ENCODE data around the gene PPM1L.

DNA sequence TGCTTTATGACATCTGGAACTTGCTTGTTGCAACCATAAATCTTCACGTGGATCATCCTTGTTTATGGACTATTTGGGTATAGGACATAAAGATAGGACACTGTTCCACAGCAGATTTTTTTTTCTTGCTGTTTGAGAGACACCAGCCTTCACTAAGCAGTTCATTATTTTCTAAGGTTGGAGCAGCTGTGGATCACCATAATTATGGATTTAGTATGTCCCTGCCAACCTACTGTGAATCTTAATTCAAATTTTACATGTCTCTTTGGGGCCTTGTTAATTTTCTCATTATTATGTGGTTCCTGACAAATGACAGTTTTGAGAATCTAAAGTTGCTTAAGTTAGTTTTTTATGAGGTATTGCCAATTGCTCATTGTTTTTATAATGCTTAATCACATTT, 188.0 kb downstream of the PPM1L start:
- TF ChIP-seq POLR2A (IDR thresholded peaks at IDR 0.05; ENCODE audit: low read depth), result no peak
- TF ChIP-seq, protein P1, sequence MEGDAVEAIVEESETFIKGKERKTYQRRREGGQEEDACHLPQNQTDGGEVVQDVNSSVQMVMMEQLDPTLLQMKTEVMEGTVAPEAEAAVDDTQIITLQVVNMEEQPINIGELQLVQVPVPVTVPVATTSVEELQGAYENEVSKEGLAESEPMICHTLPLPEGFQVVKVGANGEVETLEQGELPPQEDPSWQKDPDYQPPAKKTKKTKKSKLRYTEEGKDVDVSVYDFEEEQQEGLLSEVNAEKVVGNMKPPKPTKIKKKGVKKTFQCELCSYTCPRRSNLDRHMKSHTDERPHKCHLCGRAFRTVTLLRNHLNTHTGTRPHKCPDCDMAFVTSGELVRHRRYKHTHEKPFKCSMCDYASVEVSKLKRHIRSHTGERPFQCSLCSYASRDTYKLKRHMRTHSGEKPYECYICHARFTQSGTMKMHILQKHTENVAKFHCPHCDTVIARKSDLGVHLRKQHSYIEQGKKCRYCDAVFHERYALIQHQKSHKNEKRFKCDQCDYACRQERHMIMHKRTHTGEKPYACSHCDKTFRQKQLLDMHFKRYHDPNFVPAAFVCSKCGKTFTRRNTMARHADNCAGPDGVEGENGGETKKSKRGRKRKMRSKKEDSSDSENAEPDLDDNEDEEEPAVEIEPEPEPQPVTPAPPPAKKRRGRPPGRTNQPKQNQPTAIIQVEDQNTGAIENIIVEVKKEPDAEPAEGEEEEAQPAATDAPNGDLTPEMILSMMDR (IDR thresholded peaks at IDR 0.05), result no peak
